Epithelial cell of prostate (primary cell): ENCODE data around the gene HES3.

ENCODE experiments used
- DNase-seq: peaks from one replicate; pipeline ENCODE4 v3.0.0-alpha.2; 2011; ENCODE audit warnings: low read depth, low spot score
- H3K27ac ChIP-seq: fragments of 450-650 bp; 2 replicates; pipeline ENCODE4 v1.5.1; 2017; ENCODE audit warnings: mild to moderate bottlenecking

HES3 gene

DNA sequence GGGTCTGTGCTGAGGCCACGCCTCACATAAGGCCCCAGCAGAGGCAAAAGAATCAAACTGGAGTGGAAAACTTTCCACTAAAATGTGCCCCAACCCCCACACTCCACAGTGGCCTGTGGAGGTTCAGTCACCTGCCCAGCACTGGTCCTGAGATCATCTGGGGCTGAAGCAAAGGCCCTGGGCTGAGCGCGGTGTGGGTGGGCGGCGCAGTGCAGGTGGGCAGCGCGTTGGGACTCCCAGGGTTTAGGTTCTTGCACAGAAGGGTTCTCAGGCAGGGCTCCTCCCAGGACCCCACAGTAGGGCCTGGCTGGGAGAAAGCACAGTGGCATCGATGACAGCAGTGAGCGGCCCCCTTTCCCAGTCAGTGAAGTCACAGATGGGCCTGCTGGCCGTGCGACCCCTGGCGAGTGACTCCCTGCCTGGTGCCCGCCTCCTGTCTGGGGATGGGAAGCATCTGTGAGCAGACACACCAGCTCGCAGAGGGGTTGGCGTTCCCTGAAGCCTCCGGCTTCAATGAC is 30.7 kb downstream of the HES3 start:
- H3K27ac ChIP-seq = no peak overlapping the region
- no peak for DNase-seq

DNA sequence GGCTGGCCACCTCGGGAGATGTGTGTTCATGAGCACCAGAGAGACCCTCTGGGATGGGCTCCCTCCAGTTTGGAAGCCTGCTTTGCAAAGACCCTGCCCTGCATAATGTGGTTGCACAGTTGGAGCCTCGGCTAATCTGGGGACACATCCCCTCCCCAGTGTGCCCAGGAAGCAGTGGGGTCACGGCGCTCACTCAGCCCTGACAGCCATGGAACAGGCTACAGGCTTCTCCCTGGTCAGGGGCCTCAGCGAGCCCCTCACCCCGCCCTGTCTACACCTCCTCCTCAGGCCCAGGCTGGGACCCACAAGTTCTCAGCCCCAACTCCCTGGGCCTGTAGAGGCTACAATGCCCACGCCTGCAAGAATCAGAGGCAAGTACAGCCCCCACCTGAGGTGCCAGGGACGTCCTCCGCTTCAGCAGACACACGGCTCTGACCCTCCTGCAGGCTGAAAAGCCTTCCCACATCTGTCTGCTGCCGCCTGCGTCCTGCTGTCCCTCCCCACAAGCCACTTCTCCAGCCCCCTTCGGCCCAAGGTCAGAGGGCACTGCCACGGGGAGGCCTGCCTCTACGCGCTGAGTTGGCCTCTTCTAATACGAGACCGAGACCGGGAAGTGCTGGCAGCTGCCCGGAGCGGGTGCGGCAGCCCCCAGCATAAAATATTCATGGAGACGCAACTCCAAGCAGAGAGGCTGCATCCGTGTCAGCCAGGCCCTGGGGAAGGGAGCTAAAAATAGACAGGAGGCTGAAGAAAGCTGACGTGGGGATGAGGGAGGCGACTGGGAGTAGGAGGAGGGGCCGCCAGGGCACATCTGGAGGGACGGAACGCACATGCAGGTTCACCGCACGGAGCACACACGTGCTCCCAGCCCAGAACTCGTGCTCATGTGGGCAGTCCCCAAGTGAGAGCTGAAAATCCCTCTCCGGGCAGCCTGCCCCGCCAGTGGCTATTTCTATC is 32.1 kb downstream of the HES3 start:
- no peak overlapping the region for H3K27ac ChIP-seq
- no peak for DNase-seq

DNA sequence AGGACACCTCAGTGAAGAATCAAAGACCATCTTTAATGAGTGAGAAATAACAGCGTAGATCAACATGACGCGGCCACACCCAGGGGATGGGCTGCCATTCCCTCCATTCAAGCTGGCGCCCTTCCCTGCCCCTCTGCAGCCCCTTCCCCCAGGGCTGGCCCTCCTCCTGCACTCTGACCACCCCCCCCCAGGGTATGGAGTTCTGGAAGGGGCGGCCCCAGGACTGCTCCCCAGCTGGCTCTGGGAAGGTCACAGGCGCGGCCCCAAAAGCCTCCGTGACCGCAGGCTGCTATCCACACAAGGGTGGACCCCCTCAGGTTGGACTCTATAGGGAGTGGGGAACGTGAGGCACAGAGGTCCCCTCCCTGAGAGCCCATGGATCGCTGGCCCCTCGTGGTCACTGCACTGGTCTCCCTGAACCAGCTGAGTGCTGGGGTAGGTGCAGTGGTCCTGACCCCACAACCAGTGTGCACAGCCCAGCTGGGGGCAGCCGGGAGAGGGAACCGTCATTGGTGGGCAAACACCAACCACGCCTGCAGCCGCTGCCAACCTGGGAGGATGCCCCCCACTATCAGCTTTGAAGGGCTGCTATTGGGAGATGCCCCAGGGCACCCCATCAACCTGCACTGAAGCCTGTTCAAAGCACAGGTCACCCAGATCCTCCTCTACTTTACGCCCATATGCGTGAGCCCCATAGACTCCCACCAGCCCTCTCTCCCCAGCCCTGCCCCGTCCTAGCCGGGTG is 33.0 kb downstream of the HES3 start:
- no peak overlapping the region for H3K27ac ChIP-seq
- DNase-seq = no peak

DNA sequence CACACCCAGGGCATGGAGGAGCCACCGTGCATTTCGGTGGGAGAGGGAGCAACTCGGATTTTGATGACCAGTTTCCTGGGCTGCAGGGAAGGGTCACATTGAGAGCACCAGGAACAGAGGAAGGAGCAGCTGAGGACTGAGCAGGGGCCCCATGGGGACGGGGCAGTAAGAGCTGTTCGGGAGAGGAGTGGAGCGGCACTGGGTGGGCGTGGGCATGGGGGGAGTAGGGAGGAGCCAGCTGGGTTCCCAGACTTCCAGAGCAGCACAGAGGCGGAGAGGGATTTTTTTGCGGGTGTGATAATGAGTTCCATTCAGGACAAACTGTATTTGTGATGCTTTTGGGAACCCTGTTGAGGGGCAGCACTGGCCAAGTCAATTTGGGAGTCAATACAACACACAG is 34.3 kb downstream of the HES3 start:
- no peak overlapping the region for H3K27ac ChIP-seq
- no peak for DNase-seq

DNA sequence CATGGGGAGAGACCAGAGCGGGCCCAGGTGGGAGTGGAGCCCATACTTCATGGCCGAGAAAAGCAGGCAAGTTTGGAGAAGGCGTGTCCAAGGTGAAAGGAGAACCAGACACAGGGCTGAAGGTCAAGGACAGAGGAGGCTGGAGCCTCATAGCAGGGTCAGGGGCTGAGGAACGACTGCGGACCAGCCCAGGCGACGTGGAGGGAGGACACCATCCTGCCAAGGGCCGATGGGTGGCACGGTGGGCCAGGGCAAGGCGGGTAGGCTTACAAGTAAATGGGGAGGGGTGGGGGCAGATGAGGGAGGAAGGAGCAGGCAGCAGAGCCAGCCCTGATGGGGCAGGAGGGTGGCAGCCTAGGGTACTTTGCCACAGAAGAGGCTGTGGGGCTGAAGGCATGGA is 35.1 kb downstream of the HES3 start:
- DNase-seq = no peak
- no peak overlapping the region for H3K27ac ChIP-seq

DNA sequence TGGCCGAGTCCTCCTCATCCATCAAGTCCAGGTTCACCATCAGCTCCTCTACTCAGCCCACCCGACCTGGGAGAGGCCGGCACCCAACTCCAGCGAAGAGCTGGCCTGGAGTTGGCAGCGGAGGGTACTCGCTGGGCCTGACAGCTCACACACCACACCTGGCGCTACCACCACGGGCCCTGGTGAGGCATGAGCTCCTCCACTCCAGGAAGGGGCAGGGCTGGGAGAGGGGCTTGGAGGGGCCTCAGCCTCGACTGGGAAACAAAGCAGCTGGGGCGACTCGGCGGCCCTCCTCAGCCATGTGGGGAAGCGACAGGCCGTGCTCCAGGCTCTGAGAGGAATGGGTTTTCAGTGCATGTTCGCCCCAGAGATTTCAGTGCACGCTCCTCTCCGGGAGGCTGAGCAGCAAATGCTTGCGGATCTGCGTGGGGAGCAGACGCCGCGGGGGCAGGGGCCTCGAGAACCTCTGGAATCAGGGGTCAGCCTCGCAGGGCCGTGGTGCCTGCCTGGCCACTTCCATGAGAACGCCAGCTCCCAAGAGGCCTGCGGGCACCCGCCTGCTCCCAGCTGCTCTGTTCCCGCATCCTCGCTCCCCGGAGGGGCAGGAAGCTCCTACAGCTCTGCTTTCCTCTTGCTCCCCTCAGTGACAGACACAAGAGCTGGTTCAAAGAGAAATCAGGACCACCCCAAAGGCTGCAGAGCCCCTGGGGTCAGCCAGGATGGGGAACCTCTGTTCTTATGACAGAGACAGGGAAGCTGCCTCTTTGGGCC is 35.8 kb downstream of the HES3 start:
- DNase-seq = no peak

DNA sequence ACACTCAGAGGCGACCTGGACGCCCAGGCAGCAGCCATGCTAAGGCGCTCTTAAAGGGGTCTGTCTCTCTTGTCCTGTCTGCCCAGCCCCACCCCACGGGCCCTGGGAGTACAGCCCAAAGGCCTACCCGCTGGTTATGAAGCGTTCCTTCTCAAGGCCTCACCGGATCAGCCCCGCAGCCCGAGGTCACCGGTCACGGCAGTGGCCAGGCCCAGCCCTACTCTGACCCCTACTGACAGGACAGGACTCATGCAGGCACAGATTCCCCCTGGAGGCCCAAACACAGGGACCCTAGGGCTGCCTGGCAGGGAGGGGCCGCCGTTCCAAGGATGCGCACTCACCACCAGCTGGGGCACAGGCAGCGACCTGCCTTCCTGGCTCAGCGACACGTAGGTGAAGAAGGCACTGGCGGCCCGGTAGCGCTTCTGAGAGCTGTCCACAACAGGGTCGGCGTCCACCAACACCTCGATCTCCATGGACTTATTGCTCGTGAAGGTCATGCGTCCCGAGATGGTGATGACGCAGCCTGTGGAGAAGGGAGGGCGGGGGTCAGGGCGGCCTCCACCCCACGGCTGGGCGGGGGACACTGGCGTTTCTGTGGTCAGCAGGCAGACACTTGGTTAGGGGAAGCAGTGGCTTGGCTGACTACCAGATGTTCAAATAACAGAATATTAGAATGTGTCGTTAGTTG is 36.9 kb downstream of the HES3 start:
- H3K27ac ChIP-seq = no peak overlapping the region
- DNase-seq = no peak

More for the DNA sequence above, 35.8 kb downstream of the HES3 start:
- H3K27ac ChIP-seq = no peak overlapping the region

DNA sequence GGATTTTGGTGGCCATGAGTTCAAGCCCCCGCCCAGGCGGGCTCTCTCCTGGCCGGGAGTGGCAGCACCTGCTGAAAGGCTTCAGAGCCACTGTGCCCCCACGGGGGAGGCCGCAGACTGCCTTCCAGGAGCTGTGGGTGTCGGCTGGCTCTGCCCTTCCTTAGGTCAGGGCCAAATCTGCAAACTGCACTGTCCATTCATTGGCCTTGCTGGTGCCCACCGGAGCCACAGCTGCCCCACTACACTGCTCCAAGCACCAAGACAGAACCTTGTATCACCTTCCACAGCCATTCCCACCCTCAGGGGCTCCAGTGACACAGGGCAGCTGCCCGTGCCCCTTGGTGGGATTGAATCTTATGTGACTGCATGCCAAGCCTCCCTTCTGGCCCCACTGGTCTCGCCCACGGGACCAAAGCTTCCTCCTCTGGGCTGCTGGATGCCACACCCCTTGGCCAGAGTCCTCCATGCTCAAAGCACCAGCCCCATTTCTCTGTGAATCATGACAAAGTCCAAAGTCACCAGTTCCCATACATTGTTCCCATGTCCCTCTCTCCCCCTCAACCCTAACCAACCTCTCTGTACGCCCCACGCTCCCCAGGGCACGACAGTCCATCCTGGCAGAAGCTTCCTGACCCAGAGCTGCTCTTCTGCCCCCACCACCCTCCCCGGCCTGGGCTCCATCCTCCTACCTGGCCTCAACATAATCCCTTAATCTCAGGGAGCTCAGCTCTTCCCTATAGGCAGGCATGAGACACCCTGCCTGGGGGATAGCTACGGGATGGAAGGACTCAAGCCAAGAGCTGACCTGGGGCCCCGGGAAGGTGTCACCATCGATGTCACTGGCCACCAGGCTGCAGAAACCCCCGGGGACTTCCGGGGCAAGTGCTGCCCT is 37.8 kb downstream of the HES3 start:
- H3K27ac ChIP-seq = no peak overlapping the region
- no peak for DNase-seq

DNA sequence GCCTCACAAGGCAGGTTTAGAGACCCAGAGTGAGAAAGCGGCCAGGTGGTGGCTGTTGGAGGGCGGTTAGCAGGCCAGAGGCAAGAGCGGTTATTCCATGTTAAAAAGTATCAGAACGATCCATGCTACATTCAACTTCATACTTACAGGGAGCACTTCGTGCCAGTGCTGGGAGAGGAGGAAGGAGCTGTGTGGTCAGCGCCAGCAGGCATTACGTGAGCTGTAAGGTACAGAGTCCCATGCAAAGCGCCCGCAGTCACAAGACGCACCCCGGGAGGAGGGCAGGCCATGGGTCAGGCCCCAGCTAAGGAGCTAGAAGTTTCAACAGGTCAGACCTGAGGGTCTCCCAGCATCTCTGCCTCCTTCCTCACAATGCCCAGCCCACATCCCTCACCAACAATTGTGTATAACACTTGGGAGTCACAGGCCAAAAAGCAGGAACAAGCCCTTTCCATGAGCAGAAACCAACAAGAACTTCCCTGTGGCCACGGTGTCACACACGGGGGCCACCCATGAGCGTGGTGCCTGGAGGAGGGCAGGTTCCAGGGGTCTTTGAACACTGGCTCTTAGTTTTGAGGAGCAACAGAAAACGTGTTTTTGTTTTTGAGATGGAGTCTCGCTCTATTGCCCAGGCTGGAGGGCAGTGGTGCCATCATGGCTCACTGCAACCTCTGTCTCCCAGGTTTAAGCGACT is 38.7 kb downstream of the HES3 start:
- no peak overlapping the region for H3K27ac ChIP-seq
- no peak for DNase-seq

DNA sequence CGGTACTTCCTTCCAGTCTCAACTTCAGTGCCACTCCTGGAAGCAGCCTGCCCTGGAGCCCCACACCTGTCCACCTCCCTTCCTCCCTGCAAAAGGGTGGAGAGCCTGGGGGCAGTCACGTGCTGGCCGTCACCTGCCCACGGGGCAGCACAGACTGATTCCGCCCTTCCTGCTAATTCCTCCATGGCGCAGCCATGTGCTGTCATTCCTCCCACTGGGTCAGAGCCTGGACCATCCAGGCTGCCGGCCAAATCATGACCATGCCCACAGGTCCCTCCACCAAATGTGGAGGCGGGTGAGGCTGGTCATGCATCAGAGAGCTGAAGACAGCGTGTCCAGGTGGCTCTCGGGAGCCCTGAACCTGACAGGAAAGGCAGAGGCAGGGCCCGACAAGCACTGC is 41.4 kb downstream of the HES3 start:
- H3K27ac ChIP-seq = no peak overlapping the region
- no peak for DNase-seq

DNA sequence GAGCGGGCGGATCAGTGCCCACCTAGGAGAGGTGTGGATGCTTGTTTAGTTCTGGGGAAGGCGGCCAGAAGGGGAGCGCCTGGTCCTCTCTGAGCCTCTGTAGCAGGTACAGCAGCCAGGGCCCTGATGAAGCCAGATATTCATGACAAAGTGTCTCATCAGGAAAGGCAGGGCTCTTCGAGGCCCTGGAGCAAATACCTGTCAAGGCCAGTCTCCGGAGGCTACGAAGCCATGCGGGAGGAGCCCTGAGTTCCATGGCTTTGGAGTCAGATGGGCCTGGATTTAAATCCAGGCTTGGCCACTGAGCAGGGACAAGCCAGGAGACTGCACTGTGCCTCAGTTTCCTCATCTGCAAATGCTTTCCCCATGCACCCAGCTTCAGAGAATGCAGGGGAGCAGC is 42.3 kb downstream of the HES3 start:
- H3K27ac ChIP-seq = no peak overlapping the region
- DNase-seq = no peak

DNA sequence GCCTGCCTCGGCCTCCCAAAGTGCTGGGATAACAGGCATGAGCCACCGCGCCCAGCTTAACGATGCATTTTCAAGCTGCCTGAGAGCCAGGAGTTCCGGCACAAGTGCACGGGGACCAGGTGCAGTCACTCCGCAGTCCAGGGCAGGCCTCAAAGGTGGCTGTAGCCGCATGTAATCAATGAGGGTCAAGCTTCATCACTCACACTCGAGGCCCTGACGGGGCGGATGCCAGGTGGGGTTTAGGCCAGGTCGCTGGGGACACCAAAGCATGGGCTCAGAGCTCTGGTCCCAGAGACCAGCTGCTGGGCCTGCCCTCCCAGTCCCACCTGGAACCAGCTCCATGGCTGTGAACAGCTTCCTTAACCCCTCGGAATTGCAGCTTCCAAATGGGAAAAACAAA is 43.0 kb downstream of the HES3 start:
- no peak overlapping the region for H3K27ac ChIP-seq
- no peak for DNase-seq

DNA sequence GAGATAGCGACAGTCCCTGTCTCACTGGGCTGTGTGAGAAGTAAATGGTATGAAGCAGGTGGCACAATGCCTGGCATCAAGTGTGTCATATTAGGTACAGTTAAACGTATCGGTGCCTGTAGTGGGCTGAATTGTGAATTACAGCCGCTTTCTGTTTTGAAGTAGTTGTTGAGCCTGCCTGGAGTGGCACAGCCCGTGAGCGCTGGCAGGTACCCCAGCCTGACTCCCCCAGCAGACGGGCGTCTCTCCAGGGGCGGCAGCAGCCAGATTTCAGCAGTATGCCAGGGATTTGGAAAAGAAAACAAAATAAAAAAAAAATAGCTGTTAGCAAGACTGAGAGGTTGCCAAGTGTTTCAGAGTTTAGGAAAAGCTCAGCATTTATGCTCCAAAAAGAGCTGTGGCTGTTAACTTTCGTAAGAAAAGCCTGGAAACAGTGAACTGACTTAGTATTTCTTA is 43.5 kb downstream of the HES3 start:
- no peak overlapping the region for H3K27ac ChIP-seq
- no peak for DNase-seq

DNA sequence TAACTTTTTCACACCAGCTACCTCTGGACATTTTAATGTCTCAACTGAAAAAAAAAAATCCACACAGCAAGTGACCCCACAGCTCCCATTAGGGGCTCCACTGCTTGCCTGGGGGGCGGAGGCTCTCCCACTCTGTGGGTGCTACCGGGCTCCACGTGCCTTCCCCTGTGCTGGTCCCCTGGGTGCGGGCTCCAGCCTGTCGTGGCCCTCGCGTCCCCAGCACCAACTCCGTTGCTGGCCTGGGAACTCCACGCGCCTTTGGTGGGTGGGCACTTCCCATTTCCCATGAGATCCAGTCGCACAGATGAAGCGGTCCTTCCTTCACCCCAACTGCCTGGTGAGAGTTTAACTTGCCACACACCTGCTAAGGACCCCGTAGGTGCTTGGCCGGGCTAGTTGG is 44.0 kb downstream of the HES3 start:
- H3K27ac ChIP-seq = no peak overlapping the region
- no peak for DNase-seq

DNA sequence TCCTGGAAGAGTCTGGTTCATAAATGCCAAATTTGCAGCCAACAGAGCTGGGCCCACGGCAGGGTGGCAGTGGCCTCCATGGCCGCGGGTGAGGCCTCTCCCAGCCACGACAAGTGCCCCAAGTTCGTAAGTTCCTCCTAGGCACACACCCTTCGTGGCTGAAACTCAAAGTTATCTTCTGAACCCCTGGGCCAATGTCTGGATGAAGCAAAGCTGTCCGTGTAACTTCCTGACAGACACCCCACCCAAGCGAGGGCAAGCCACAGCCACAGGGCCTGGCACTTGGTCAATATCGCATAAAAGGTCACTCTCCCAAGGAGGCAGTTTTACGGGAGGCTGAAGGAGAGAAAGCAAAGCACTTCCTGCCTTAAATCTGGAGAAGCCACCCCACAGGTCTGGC is 44.7 kb downstream of the HES3 start:
- DNase-seq = no peak
- H3K27ac ChIP-seq = no peak overlapping the region

DNA sequence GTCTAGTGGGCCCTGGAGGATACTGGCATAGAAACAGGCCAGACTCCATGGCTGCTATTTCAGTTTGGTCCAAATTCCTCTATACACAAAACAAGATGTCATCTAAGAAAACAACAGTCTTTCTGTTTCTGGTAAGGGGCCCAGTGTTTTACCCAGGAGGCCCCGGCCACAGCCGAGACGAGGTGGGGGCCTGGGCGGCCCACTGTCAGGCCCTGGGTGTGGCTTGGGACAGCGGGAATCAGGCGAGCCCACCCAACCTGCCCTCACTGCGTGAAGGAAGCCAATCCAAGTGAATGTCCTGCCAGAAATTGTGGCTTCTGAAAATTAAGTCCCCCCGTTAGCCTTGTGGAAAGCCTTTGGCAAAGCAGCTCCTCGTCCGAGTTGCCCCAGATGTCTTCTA is 48.1 kb downstream of the HES3 start:
- DNase-seq = no peak
- H3K27ac ChIP-seq = no peak overlapping the region

DNA sequence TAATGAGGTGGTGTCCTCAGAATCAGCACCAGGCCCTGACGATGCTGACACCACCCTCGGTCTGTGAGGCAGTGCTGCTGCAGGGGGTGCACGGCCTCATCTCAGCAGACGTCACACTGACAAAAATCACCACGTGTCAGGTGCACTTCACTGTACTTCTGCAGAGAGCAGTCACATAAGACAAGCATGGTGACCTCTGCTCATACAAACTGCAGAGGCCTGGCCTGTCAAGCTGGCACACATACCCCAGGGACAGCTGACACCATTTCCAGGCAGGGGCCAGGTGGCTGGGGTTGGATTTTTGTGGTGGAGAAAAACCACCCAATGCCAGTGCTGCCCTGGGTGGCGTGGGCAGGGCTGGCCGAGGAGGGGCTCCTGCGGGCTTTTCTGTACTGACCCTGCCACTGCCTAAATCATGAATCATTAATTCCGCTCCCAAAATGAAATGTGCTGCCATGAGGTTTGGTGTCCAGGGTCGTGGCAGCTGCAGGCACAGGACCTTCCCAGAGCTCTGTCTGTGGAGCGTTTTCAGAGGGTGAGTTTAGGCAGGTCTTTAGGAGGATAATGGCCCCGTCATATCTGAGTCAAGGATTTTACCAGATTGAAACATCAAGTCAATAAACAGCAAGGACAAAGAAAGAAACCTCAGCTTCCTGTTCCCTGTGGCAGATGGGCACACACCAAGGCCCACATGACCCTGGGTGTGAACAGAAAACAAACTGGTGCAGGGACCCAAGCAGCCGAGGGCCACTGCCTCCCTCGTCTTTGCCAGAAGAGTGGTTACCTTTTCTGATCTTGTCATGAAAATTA is 50.3 kb downstream of the HES3 start:
- H3K27ac ChIP-seq = peak overlapping the region; percentile 95
- peak; percentile 45 for DNase-seq
